HepG2 (cell line): ENCODE results near the gene SMAD7. TPM values are rescaled to one million over a fixed set of nuclear protein-coding genes. Genes with fewer than 3 reads are reported as not detected.

Experiments used
- HNF4A ChIP-seq: sonication (generic); formaldehyde crosslinking; IDR thresholded peaks from 2 replicates; pipeline ENCODE4 v1.4.0; 2020; ENCODE audit warnings: missing genetic modification reagents
- KDM4B ChIP-seq: sonication (generic); formaldehyde crosslinking; IDR thresholded peaks from 2 replicates; pipeline ENCODE4 v1.4.0; 2020; ENCODE audit warnings: missing genetic modification reagents
- MIXL1 ChIP-seq: IDR thresholded peaks from 2 replicates; pipeline ENCODE4 v1.6.1; 2016
- MXI1 ChIP-seq: IDR thresholded peaks from 3 replicates; pipeline ENCODE4 v1.6.1; 2012; ENCODE audit warnings: low read depth, low read length, inconsistent platforms, borderline replicate concordance
- SIN3B ChIP-seq: fragments of 150-350 bp; IDR thresholded peaks from 2 replicates; pipeline ENCODE4 v1.6.1; 2014; ENCODE audit warnings: low read length
- SRY ChIP-seq: sonication (generic); formaldehyde crosslinking; IDR thresholded peaks from 2 replicates; pipeline ENCODE4 v1.8.0; 2022; ENCODE audit warnings: mild to moderate bottlenecking, missing genetic modification reagents
- TCF12 ChIP-seq, 2 experiments: fragments of 450-650 bp in 1 of 2; sonication (generic) in 1 of 2; formaldehyde crosslinking in 1 of 2; IDR thresholded peaks; 2 replicates each; pipeline versions ENCODE4 v1.6.1 to v1.8.0; 2017 to 2022; ENCODE audit warnings: antibody characterized with exemption in 1 of 2, mild to moderate bottlenecking in 1 of 2, missing genetic modification reagents in 1 of 2, moderate library complexity in 1 of 2
- WIZ ChIP-seq: sonication (generic); formaldehyde crosslinking; IDR thresholded peaks from 2 replicates; pipeline ENCODE4 v1.5.1; 2020; ENCODE audit warnings: mild to moderate bottlenecking, missing genetic modification reagents
- ZFP36L1 ChIP-seq: sonication (generic); formaldehyde crosslinking; IDR thresholded peaks from 2 replicates; pipeline ENCODE4 v1.8.0; 2022; ENCODE audit warnings: mild to moderate bottlenecking, missing genetic modification reagents, moderate library complexity
- ZFP36L2 ChIP-seq: sonication (generic); formaldehyde crosslinking; IDR thresholded peaks from 2 replicates; pipeline ENCODE4 v1.4.0; 2020; ENCODE audit warnings: missing genetic modification reagents
- ZKSCAN1 ChIP-seq: fragments of 150-350 bp; IDR thresholded peaks from 2 replicates; pipeline ENCODE4 v1.6.1; 2014; ENCODE audit warnings: low read length
- ZNF12 ChIP-seq: sonication (generic); formaldehyde crosslinking; IDR thresholded peaks from 2 replicates; pipeline ENCODE4 v1.5.0; 2020; ENCODE audit warnings: missing genetic modification reagents
- ZNF20 ChIP-seq: sonication (generic); formaldehyde crosslinking; IDR thresholded peaks from 2 replicates; pipeline ENCODE4 v1.4.0; 2020; ENCODE audit warnings: mild to moderate bottlenecking, moderate library complexity, missing genetic modification reagents
- ZNF33A ChIP-seq: sonication (generic); formaldehyde crosslinking; IDR thresholded peaks from 2 replicates; pipeline ENCODE4 v1.5.1; 2020; ENCODE audit warnings: missing genetic modification reagents, mild to moderate bottlenecking, moderate library complexity, borderline replicate concordance
- ZNF564 ChIP-seq: sonication (generic); formaldehyde crosslinking; IDR thresholded peaks from 2 replicates; pipeline ENCODE4 v1.8.1; 2023; ENCODE audit warnings: mild to moderate bottlenecking, missing genetic modification reagents
- polyA plus RNA-seq, 8 experiments: library from polyadenylated mRNA; depleted of rRNA in 3 of 8; stranded (reverse) in 7 of 8; unstranded in 1 of 8; fragments of >200 nt; fragmentation: Illumina TruSeq in 4 of 8; extraction: Trizol in 4 of 8; gene quantifications; 2 replicates each; pipeline versions ENCODE4 v1.2.1 to v1.2.3, GENCODE V29; 2011 to 2016; ENCODE audit warnings: low read depth in 4 of 8, missing spikeins in 1 of 8, mixed read lengths in 1 of 8; ENCODE audit not compliant: insufficient read depth in 1 of 8
- total RNA-seq, 5 experiments: library from RNA; depleted of rRNA; stranded (reverse); fragments of >200 nt; fragmentation: Illumina TruSeq; extraction: Trizol; gene quantifications; 2 replicates each; pipeline ENCODE4 v1.2.3, GENCODE V29; 2016; ENCODE audit warnings: low read depth in 1 of 5
- TF ChIP-seq, protein P1 (sequence below): IDR thresholded peaks from 2 replicates; pipeline ENCODE4 v1.4.0; 2020; ENCODE audit warnings: mild to moderate bottlenecking, missing genetic modification reagents
- TF ChIP-seq, protein P2 (sequence below): sonication (generic); IDR thresholded peaks from 2 replicates; pipeline ENCODE4 v1.6.1; 2016; ENCODE audit warnings: low read depth, borderline replicate concordance
- TF ChIP-seq, protein P3 (sequence below): sonication (generic); formaldehyde crosslinking; IDR thresholded peaks from 2 replicates; pipeline ENCODE4 v1.4.0; 2020; ENCODE audit warnings: missing genetic modification reagents
- TF ChIP-seq, protein P4 (sequence below): sonication (generic); formaldehyde crosslinking; IDR thresholded peaks from 2 replicates; pipeline ENCODE4 v1.5.0; 2020; ENCODE audit warnings: mild to moderate bottlenecking, low read depth, missing genetic modification reagents, borderline replicate concordance

SMAD7 gene
- total and polyA plus RNA-seq, 2 of the 13 experiments (the other 11 are each of a cell fraction or from before 2014, with no cell fraction given): 17.4 to 24.7 TPM

DNA sequence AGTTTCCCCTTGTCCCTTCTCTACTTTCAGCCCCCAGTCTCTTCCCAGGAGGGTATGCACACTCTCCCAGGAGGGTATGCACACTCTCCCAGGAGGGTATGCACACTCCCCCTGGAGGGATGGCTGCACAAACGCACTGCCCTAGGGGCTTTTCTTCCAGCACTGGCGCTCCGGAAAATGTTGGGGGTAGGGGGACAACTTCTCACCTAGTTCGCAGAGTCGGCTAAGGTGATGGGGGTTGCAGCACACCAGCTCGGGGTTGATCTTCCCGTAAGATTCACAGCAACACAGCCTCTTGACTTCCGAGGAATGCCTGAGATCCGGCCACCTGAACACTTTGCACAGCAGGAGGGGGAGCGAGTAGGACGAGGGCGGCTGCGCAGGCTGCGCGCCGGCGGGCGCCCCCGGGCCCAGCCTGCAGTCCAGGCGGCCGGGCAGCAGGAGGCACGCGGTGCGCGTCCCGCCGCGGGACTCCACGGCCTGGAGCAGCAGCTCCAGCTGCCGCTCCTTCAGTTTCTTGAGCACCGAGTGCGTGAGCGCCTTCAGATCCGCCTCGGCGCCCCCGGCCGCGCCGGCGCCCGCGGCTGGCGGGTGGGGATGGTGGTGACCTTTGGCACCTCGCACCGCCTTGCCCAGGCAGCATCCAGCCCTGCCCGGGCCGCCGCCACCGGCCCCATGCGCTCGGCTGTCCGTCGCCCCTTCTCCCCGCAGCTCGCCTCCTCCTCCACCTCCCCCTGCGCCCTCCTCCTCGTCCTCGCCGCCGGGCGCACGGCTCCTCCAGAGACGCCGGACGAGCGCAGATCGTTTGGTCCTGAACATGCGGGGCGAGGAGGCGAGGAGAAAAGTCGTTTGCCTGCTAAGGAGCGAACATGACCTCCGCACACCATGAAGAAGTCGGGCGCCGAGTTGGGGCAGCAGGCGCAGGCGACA is 894 bp downstream of the SMAD7 start (continued):
- TF ChIP-seq, protein P1, sequence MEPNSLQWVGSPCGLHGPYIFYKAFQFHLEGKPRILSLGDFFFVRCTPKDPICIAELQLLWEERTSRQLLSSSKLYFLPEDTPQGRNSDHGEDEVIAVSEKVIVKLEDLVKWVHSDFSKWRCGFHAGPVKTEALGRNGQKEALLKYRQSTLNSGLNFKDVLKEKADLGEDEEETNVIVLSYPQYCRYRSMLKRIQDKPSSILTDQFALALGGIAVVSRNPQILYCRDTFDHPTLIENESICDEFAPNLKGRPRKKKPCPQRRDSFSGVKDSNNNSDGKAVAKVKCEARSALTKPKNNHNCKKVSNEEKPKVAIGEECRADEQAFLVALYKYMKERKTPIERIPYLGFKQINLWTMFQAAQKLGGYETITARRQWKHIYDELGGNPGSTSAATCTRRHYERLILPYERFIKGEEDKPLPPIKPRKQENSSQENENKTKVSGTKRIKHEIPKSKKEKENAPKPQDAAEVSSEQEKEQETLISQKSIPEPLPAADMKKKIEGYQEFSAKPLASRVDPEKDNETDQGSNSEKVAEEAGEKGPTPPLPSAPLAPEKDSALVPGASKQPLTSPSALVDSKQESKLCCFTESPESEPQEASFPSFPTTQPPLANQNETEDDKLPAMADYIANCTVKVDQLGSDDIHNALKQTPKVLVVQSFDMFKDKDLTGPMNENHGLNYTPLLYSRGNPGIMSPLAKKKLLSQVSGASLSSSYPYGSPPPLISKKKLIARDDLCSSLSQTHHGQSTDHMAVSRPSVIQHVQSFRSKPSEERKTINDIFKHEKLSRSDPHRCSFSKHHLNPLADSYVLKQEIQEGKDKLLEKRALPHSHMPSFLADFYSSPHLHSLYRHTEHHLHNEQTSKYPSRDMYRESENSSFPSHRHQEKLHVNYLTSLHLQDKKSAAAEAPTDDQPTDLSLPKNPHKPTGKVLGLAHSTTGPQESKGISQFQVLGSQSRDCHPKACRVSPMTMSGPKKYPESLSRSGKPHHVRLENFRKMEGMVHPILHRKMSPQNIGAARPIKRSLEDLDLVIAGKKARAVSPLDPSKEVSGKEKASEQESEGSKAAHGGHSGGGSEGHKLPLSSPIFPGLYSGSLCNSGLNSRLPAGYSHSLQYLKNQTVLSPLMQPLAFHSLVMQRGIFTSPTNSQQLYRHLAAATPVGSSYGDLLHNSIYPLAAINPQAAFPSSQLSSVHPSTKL (CRISPR knock-in tag): 0 out of 2 replicates have a peak, but pooled peaks have one; percentile 10
- 0 out of 2 replicates have a peak, but pooled peaks have one; percentile 0 for TF ChIP-seq ZNF12 (CRISPR knock-in tag)
- no peak for TF ChIP-seq KDM4B
- peak; percentile 17 for TF ChIP-seq ZNF564 (CRISPR knock-in tag)
- TF ChIP-seq ZKSCAN1: no peak
- TF ChIP-seq, protein P2, sequence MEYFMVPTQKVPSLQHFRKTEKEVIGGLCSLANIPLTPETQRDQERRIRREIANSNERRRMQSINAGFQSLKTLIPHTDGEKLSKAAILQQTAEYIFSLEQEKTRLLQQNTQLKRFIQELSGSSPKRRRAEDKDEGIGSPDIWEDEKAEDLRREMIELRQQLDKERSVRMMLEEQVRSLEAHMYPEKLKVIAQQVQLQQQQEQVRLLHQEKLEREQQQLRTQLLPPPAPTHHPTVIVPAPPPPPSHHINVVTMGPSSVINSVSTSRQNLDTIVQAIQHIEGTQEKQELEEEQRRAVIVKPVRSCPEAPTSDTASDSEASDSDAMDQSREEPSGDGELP: no peak; the same call in 1 of the 2 replicates
- no peak for TF ChIP-seq MXI1
- 0 out of 2 replicates have a peak, but pooled peaks have one; percentile 22 for TF ChIP-seq WIZ (CRISPR knock-in tag)
- TF ChIP-seq SIN3B: no peak
- TF ChIP-seq ZFP36L2 (CRISPR knock-in tag): no peak
- no peak for TF ChIP-seq ZFP36L1 (CRISPR knock-in tag)
- TF ChIP-seq, protein P3, sequence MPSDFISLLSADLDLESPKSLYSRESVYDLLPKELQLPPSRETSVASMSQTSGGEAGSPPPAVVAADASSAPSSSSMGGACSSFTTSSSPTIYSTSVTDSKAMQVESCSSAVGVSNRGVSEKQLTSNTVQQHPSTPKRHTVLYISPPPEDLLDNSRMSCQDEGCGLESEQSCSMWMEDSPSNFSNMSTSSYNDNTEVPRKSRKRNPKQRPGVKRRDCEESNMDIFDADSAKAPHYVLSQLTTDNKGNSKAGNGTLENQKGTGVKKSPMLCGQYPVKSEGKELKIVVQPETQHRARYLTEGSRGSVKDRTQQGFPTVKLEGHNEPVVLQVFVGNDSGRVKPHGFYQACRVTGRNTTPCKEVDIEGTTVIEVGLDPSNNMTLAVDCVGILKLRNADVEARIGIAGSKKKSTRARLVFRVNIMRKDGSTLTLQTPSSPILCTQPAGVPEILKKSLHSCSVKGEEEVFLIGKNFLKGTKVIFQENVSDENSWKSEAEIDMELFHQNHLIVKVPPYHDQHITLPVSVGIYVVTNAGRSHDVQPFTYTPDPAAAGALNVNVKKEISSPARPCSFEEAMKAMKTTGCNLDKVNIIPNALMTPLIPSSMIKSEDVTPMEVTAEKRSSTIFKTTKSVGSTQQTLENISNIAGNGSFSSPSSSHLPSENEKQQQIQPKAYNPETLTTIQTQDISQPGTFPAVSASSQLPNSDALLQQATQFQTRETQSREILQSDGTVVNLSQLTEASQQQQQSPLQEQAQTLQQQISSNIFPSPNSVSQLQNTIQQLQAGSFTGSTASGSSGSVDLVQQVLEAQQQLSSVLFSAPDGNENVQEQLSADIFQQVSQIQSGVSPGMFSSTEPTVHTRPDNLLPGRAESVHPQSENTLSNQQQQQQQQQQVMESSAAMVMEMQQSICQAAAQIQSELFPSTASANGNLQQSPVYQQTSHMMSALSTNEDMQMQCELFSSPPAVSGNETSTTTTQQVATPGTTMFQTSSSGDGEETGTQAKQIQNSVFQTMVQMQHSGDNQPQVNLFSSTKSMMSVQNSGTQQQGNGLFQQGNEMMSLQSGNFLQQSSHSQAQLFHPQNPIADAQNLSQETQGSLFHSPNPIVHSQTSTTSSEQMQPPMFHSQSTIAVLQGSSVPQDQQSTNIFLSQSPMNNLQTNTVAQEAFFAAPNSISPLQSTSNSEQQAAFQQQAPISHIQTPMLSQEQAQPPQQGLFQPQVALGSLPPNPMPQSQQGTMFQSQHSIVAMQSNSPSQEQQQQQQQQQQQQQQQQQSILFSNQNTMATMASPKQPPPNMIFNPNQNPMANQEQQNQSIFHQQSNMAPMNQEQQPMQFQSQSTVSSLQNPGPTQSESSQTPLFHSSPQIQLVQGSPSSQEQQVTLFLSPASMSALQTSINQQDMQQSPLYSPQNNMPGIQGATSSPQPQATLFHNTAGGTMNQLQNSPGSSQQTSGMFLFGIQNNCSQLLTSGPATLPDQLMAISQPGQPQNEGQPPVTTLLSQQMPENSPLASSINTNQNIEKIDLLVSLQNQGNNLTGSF (CRISPR knock-in tag): peak; percentile 68; the same call in 1 of the 2 replicates
- TF ChIP-seq TCF12 (IDR thresholded peaks at IDR 0.05): no peak
- 0 out of 2 replicates have a peak, but pooled peaks have one; percentile 29 for TF ChIP-seq TCF12 (CRISPR knock-in tag; IDR thresholded peaks at IDR 0.05)
- peak; percentile 30; the same call in 1 of the 2 replicates for TF ChIP-seq HNF4A (CRISPR knock-in tag)
- TF ChIP-seq SRY (CRISPR knock-in tag): peak; percentile 60; the same call in 1 of the 2 replicates
- TF ChIP-seq ZNF33A (CRISPR knock-in tag): no peak
- TF ChIP-seq, protein P4, sequence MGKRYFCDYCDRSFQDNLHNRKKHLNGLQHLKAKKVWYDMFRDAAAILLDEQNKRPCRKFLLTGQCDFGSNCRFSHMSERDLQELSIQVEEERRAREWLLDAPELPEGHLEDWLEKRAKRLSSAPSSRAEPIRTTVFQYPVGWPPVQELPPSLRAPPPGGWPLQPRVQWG: no peak
- TF ChIP-seq MIXL1 (CRISPR knock-in tag): no peak
- no peak for TF ChIP-seq ZNF20
